GM12891 (cell line): ENCODE results near the gene UBE3B.
A peak's percentile ranks its signal among the peaks of the same experiment; 100 is the strongest.

Experiments used
- DNase-seq: peaks from one replicate; pipeline ENCODE4 v3.0.0; 2011; ENCODE audit warnings: low spot score; ENCODE audit not compliant: insufficient read length
- FAIRE-seq: peaks from 2 replicates; lab custom pipeline; 2011; peaks lifted over from hg19 to GRCh38; lab: Jason Lieb, UNC
- PAX5 ChIP-seq: IDR thresholded peaks from 2 replicates; pipeline ENCODE4 v1.6.1; 2011; ENCODE audit warnings: low read length, moderate library complexity, mild to moderate bottlenecking; ENCODE audit not compliant: insufficient read depth, severe bottlenecking
- POLR2A ChIP-seq: IDR thresholded peaks from 2 replicates; pipeline ENCODE4 v1.6.1; 2011; ENCODE audit warnings: low read depth, low read length, control low read depth
- POLR2AphosphoS5 ChIP-seq: IDR thresholded peaks from 2 replicates; pipeline ENCODE4 v1.6.1; 2011; ENCODE audit warnings: low read depth, low read length, control low read depth
- POU2F2 ChIP-seq: IDR thresholded peaks from 2 replicates; pipeline ENCODE4 v1.6.1; 2011; ENCODE audit warnings: low read depth, mild to moderate bottlenecking, control low read depth, low read length, moderate library complexity
- SPI1 ChIP-seq: IDR thresholded peaks from 2 replicates; pipeline ENCODE4 v1.6.1; 2011; ENCODE audit warnings: low read depth, low read length, control low read depth
- TAF1 ChIP-seq: IDR thresholded peaks from 2 replicates; pipeline ENCODE4 v1.6.1; 2011; ENCODE audit warnings: low read depth, low read length, control low read depth

UBE3B gene

DNA sequence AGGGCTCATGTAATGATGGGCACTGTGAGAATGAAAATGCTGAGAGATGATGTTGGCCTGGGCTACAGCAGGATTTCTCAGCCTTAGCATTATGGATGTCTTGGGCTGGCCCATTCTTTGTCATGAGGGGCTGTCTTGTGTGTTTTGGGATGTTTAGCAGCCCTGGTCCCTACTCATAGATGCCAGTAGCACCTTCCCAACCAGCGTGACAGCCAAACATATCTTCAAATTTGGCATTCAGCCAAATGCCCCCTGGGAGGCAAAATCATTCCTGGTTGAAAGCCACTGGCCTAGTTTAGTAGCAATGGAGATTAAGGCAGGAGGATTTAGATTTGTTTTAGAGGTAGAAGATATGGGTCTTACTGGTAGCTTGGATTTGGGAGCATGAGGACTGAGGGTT, 26.6 kb downstream of the UBE3B start:
- no peak for DNase-seq
- no peak for TF ChIP-seq TAF1
- TF ChIP-seq SPI1, result no peak
- no peak for TF ChIP-seq PAX5
- TF ChIP-seq POLR2AphosphoS5, result no peak
- TF ChIP-seq POLR2A, result no peak
- TF ChIP-seq POU2F2, result no peak
- FAIRE-seq, result no peak

DNA sequence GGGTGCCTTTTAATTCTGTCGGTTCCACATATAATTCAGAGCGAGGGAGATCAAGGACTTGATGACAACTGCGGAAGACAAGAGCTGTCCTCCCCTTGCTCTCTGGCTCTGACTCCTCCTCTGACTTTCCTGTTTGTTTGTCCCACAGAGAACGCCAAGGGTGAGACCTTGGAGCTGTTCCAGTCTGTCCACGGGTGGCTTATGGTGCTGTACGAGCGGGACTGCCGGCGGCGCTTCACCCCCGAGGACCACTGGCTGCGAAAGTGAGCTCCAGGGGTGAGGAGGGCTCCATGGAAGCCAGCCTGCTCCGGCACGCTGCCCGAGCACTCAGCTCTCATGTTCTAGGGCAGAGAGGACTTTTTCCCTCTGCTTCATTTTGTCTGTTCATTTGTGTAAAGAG, 32.8 kb downstream of the UBE3B start:
- TF ChIP-seq SPI1 (no peak), POU2F2 (no peak), POLR2AphosphoS5 (no peak), PAX5 (no peak), TAF1 (no peak), POLR2A (no peak)
- FAIRE-seq (no peak), DNase-seq (no peak)

DNA sequence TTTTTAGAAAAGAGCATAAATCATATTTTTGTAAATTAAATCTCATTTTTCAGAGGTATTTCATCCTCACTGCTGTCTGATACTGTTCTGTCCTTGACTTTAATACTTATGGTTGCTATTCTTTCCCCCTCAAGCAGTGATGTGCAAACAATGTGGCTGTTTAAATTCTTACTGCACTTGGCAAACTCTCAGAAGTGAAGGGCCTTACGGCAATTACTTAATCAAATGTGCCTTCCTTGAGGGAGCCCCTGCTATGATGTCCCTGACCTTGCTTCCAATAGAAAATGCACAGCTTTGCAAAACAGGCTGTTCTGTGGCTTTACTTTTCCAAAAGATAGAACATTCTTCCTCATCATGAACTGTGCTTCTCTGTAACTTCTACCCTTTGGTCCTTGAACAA, 35.2 kb downstream of the UBE3B start:
- TF ChIP-seq TAF1 (no peak), POLR2A (no peak), PAX5 (no peak), SPI1 (no peak), POLR2AphosphoS5 (no peak), POU2F2 (no peak)
- FAIRE-seq (no peak), DNase-seq (no peak)

DNA sequence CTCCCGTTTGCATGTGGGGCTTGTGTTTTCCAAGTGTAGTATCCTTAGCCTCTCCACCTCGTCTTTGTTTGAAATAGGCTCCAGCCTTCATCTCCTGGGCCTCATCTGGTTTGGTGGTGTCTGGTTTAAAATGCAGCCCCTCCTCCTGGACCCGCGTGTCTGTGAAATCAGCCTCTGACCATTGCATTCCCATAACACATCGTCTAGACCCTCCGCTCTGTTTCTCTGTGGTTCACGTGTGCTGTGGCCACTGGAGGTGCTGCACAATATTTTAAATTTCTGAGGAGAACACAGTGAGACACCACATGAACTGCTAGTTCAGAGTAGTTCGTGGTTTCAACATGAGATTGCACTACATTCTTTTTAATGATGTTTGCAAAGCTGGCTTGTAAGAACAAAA, 35.6 kb downstream of the UBE3B start:
- DNase-seq (no peak), FAIRE-seq (no peak)
- TF ChIP-seq SPI1 (no peak), TAF1 (no peak), POLR2AphosphoS5 (no peak), PAX5 (no peak), POLR2A (no peak), POU2F2 (no peak)

DNA sequence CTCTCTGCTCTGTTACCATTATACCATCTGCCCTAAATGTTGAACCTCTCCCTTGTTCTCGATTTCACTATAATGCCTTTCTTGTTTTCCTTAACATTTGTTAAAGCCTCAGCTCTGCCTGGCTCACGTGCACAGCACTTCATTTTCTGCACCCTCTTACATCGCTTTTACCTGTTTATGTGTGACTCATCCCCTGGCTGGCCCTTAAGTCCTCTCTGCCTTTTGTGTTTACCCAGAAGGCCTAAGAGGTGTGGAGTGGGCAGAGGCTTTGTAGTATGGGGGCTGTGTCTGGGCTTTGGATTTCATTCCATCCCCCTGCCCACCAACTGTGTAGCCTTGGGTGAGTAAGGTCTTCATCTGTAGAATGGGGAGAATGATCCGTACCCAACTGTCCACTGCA, 36.5 kb downstream of the UBE3B start:
- DNase-seq (no peak), FAIRE-seq (no peak)
- TF ChIP-seq POU2F2, result no peak
- no peak for TF ChIP-seq PAX5
- TF ChIP-seq POLR2AphosphoS5, result no peak
- TF ChIP-seq POLR2A, result no peak
- no peak for TF ChIP-seq SPI1
- no peak for TF ChIP-seq TAF1

DNA sequence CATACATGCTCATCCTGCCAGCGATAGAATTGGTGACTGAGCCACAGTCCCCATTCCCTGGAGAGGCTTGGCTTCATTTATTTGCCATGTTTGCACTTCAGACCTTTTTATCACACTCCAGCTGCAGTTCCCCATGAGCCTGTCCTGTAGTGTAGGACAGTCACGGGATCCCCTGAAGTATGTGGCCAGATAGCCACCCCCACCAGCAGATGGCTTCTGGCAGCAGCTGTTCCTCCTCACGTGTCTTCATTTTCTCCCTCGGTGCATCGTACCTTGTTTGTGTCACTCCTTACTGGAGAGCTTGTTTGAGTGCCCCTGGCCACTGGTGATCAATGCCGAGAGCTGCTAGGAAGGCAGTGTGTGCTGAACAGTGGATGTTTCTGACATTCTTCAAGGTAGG, 40.2 kb downstream of the UBE3B start:
- DNase-seq (no peak), FAIRE-seq (no peak)
- TF ChIP-seq TAF1 (no peak), POU2F2 (no peak)

DNA sequence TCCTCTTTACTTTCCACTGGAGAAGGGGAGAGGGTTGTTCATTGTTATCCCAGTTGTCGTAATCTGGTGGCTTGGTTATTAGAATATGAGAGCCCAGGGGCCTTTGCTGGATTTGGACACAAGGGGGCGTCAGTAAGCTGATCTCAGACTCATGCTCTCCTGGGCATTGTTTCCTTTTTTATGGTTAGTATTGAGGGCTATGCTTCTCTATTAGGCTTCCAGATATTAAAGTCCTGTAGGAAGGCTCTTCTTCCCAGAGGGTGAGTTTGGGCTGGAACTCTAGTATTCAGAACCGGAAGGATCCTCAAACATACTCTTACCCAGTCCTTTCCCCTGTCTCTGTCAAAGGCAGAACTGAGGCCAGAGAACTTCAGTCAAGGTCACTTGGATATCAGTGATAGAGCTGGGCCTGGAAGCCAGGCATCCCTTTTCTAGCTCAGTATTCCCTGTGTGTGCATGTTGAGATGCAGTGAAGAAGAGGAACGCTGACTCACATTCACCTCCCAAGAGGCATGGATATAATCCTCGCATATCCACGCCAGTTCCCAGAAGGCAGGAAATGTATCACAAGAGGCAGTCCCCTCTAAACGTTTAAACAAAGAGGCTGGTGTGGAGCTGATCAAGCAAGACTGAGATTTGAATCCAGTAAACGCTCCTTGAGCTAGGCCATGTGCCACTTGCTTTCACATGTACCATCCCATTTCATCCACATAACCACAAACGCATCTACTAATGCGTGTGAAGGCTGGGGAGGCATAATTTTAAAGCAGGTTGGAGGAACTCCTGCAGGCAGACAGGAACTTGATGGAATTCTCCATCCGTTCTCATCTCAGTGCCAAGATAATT, 41.6 kb downstream of the UBE3B start:
- FAIRE-seq (peak; percentile 77), DNase-seq (peak; percentile 50)
- TF ChIP-seq POLR2AphosphoS5, result no peak
- no peak for TF ChIP-seq TAF1
- TF ChIP-seq POU2F2, result no peak
- TF ChIP-seq SPI1, result no peak
- no peak for TF ChIP-seq PAX5
- no peak for TF ChIP-seq POLR2A

DNA sequence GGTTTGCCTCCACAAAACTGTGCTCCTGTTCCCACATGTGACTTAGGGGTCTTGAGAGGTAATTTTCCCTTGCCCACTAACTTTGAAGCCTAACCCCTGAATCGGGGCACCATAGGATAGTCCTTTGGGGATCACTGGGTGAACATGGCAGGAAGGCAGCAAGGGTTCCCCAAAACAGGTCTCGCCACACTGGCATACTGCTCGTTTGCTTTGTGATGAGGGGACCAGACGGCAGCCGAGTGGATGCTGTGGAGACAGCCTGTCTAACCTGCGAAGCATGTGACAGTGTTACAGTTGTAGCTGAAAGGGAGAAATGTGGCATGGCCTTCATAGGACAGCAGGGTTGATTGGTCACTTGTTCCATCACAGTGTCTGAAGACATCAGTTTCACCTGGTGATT, 42.4 kb downstream of the UBE3B start:
- FAIRE-seq (no peak), DNase-seq (no peak)
- no peak for TF ChIP-seq POLR2AphosphoS5
- no peak for TF ChIP-seq SPI1
- TF ChIP-seq PAX5, result no peak
- TF ChIP-seq POLR2A, result no peak
- TF ChIP-seq TAF1, result no peak

DNA sequence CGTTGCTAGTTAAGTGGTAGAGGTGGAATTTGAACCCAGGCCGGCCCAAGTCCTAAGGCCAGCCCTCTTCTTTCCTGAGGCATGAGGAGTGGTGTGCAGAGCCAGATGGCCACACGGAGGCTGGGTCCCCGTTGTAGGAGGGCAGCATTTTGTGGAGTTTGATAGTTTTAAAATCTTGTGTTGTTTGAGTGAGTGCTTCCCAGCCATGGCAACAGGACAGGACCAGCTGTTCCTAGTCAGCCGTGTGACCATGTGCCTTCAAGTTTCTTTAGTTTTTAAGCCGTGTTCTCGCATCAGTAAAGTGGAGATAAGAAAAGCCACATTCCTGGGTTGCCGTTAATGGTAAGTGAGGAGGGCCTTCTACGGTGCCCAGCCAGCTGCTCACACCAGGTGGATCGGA, 44.4 kb downstream of the UBE3B start:
- no peak for FAIRE-seq
- no peak for DNase-seq
- no peak for TF ChIP-seq PAX5
- no peak for TF ChIP-seq TAF1
- no peak for TF ChIP-seq POLR2AphosphoS5
- no peak for TF ChIP-seq SPI1
- TF ChIP-seq POU2F2, result no peak
- TF ChIP-seq POLR2A, result no peak

DNA sequence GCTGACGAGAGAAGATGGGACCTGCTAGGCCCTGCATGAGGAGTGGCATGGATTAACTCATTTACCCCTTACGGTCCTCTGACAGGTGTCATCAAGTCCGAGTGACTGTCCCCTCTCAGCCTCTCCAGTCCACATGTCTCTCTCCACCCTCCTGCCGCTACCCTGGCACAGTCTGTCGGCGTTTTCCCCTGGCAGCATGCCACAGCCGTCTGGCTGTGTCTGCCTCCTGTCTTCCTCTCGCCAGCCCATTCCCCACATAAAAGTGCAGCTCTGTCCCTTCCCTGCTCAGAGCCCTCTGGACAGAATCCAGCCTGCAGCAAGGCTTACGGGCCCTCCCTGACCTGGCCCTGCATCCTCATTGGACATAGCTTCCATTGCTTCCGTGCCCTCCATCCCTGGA, 45.6 kb downstream of the UBE3B start:
- TF ChIP-seq TAF1 (no peak), POU2F2 (no peak), POLR2AphosphoS5 (no peak), POLR2A (no peak)
- DNase-seq, result no peak
- FAIRE-seq, result no peak
